NCI-H1694 (cell line): Measurements from ENCODE around the gene VARS2.
"Not testable (repeated sequence)": the region's sequence is repeated elsewhere in the genome, so short reads cannot be mapped to it uniquely, and the experiment has no call there.

Experiments
- DNase-seq: peaks from one replicate; lab custom pipeline; 2025; lab: John Stamatoyannopoulos, UW

VARS2 gene

GRCh38 chr6:30898750-30899360 is 15.2 kb upstream of the VARS2 start:
- no peak for DNase-seq

GRCh38 chr6:30900863-30901417 is 13.1 kb upstream of the VARS2 start:
- DNase-seq, result no peak

- no peak for DNase-seq
These were observed 12.6 kb upstream of the VARS2 start for GRCh38 chr6:30901436-30901835.

- DNase-seq, result not testable (repeated sequence)
These were observed 11.8 kb upstream of the VARS2 start for GRCh38 chr6:30902196-30902595.

- no peak for DNase-seq
These were observed 11.3 kb upstream of the VARS2 start for GRCh38 chr6:30902709-30903108.

- no peak for DNase-seq
These were observed 10.8 kb upstream of the VARS2 start for GRCh38 chr6:30903236-30903635.

- DNase-seq, result not testable (repeated sequence)
These were observed 6.7 kb upstream of the VARS2 start for GRCh38 chr6:30907290-30907757.

- DNase-seq, result peak; percentile 98
These were observed 6.1 kb upstream of the VARS2 start, which contains the start of gene GTF2H4 for GRCh38 chr6:30907758-30908591. GTF2H4 (plus strand) TSS chr6:30908207.

GRCh38 chr6:30908700-30909099 is 5.3 kb upstream of the VARS2 start:
- DNase-seq, result no peak

- DNase-seq, result not testable (repeated sequence)
These were observed 3.6 kb upstream of the VARS2 start for GRCh38 chr6:30910473-30910872.

- no peak for DNase-seq
These were observed 1.1 kb upstream of the VARS2 start for GRCh38 chr6:30912746-30913520.

- no peak for DNase-seq
These were observed 340 bp upstream of the VARS2 start for GRCh38 chr6:30913721-30914075.

GRCh38 chr6:30914854-30915590 is 984 bp downstream of the VARS2 start:
- no peak for DNase-seq

GRCh38 chr6:30915591-30915946 is 1.5 kb downstream of the VARS2 start:
- DNase-seq, result peak; percentile 11

GRCh38 chr6:30917041-30917440 is 3.0 kb downstream of the VARS2 start:
- DNase-seq, result no peak

GRCh38 chr6:30917487-30917886 is 3.4 kb downstream of the VARS2 start:
- no peak for DNase-seq

GRCh38 chr6:30918670-30919069 is 4.6 kb downstream of the VARS2 start:
- DNase-seq, result no peak

GRCh38 chr6:30922447-30922852 is 8.4 kb downstream of the VARS2 start:
- no peak for DNase-seq

- DNase-seq, result not testable (repeated sequence)
These were observed 10.1 kb downstream of the VARS2 start for GRCh38 chr6:30924040-30924627.

- DNase-seq, result no peak
These were observed 12.6 kb downstream of the VARS2 start for GRCh38 chr6:30926644-30927043.

- DNase-seq, result not testable (repeated sequence)
These were observed 13.0 kb downstream of the VARS2 start for GRCh38 chr6:30927080-30927479.
